ENCODE results near the gene CAPN15.

The CAPN15 gene

DNA sequence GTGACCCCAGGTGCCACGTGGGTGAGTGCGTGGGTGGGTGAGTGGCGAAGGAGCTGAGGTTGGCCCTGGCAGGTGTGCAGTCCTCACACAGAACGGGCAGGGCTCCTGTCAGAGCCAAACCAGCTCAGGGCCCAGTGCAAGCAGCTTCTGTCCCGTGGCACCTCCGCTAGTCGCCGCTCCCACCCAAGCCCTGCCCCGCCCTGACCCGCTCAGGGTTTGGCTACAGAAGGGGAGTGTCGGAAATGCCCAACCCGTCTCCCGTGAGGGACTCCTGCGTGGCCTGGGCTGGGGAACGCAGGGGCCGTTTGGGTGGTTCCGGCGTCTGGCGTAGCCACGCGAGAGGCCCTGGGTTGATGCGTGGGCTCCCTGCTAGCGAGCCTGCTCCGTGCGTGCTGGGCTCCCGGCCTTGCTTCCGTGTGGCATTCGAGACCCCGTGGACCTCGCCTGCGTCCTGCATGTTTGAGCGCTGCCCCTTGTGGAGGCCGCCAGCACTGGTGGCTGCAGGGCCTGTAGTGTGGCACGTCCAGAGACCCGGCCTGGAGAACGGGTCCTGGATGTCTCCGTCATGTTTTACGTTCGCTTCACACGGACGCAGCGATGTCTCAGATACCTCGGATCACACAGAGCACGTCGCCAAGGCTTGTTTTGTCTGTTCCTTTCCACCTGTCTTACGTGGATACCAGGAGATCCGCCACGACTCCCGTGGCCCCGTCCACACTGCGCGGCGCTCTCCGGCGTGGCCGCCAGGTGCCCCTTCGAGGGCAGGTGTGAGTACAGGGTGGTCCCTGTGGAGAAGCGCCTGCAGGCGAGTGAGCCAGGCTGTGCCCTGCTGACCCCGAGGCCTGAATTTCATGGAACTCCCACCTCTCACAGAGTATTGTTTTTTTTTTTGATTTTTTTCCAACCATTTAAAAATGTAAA lies 10.2 kb downstream of the CAPN15 start:
- no peak overlapping the region for H3K27ac ChIP-seq (replicated peaks)
- no peaks in the 10 kb centered on the region for H3K27me3 ChIP-seq (ENCODE audit: insufficient read depth, poor library complexity, severe bottlenecking)
- TF ChIP-seq POLR2AphosphoS5 (IDR thresholded peaks at IDR 0.05; ENCODE audit: low read depth) (no peak), REST (IDR thresholded peaks at IDR 0.05; ENCODE audit: insufficient replicate concordance, low read depth) (no peak), GABPA (IDR thresholded peaks at IDR 0.05; ENCODE audit: low read depth) (no peak), SPI1 (IDR thresholded peaks at IDR 0.05; ENCODE audit: borderline replicate concordance, low read depth) (no peak)
- TF ChIP-seq, protein P1, sequence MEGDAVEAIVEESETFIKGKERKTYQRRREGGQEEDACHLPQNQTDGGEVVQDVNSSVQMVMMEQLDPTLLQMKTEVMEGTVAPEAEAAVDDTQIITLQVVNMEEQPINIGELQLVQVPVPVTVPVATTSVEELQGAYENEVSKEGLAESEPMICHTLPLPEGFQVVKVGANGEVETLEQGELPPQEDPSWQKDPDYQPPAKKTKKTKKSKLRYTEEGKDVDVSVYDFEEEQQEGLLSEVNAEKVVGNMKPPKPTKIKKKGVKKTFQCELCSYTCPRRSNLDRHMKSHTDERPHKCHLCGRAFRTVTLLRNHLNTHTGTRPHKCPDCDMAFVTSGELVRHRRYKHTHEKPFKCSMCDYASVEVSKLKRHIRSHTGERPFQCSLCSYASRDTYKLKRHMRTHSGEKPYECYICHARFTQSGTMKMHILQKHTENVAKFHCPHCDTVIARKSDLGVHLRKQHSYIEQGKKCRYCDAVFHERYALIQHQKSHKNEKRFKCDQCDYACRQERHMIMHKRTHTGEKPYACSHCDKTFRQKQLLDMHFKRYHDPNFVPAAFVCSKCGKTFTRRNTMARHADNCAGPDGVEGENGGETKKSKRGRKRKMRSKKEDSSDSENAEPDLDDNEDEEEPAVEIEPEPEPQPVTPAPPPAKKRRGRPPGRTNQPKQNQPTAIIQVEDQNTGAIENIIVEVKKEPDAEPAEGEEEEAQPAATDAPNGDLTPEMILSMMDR (IDR thresholded peaks at IDR 0.05; ENCODE audit: insufficient read depth, low read length), result no peak
- H3K4me3 ChIP-seq (replicated peaks; ENCODE audit: insufficient read depth, low read length), result no peak overlapping the region
- no peak for DNase-seq (ENCODE audit: low read depth in 1 of 2, low spot score in 1 of 2)

DNA sequence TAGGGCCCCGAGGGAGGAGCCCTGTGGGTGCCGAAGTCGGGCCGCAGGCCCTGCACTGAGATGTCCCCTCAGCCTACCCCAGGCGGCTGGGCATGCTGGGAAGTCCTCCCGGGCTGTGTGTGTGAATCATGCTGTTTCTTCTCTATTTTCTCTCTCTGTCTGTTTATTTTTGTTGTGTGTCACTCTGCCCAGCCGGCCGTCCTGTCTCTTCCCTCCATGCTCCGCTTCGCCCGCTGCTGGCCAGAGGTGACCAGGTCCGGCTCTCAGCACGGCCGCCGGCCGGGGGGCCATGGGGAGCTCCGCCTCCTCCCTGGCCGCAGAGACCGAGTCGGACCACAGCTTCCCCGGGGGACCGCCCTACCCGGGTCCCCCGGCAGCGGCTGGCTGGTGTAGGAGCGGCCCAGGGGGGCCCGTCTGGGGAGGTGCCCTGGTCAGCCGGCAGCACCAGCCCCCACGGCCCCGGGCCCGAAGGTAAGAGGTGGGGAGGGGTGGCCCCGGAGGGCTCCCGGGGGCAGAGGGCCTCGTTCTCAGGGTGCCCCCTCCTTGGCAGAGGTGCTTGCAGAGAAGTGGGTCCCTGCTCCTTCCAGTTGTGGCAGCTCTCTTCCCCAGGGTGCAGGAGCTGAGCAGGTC lies 12.5 kb downstream of the CAPN15 start:
- H3K27ac ChIP-seq (replicated peaks), result no peak overlapping the region
- TF ChIP-seq, protein P1 (IDR thresholded peaks at IDR 0.05; ENCODE audit: insufficient read depth, low read length), result no peak
- TF ChIP-seq POLR2AphosphoS5 (IDR thresholded peaks at IDR 0.05; ENCODE audit: low read depth) (no peak), GABPA (IDR thresholded peaks at IDR 0.05; ENCODE audit: low read depth) (no peak), SPI1 (IDR thresholded peaks at IDR 0.05; ENCODE audit: borderline replicate concordance, low read depth) (no peak), REST (IDR thresholded peaks at IDR 0.05; ENCODE audit: insufficient replicate concordance, low read depth) (no peak)
- DNase-seq (ENCODE audit: low read depth in 1 of 2, low spot score in 1 of 2), result no peak
- H3K4me3 ChIP-seq (replicated peaks; ENCODE audit: insufficient read depth, low read length), result no peak overlapping the region
- no peaks in the 10 kb centered on the region for H3K27me3 ChIP-seq (ENCODE audit: insufficient read depth, poor library complexity, severe bottlenecking)

GRCh38 chr16:540645-541340 lies 13.3 kb downstream of the CAPN15 start:
- no peak overlapping the region for H3K4me3 ChIP-seq (replicated peaks; ENCODE audit: insufficient read depth, low read length)
- H3K27me3 ChIP-seq (ENCODE audit: insufficient read depth, poor library complexity, severe bottlenecking), result no peaks in the 10 kb centered on the region
- DNase-seq (ENCODE audit: low read depth in 1 of 2, low spot score in 1 of 2), result no peak
- no peak overlapping the region for H3K27ac ChIP-seq (replicated peaks)
- TF ChIP-seq POLR2AphosphoS5 (IDR thresholded peaks at IDR 0.05; ENCODE audit: low read depth) (no peak), GABPA (IDR thresholded peaks at IDR 0.05; ENCODE audit: low read depth) (no peak), SPI1 (IDR thresholded peaks at IDR 0.05; ENCODE audit: borderline replicate concordance, low read depth) (no peak), REST (IDR thresholded peaks at IDR 0.05; ENCODE audit: insufficient replicate concordance, low read depth) (no peak)
- TF ChIP-seq, protein P1 (IDR thresholded peaks at IDR 0.05; ENCODE audit: insufficient read depth, low read length), result no peak

Measured in HL-60 (cell line).